Endothelial cell (in vitro differentiated cells): ENCODE results near the gene SOWAHB. TPM values are rescaled to one million over a fixed set of nuclear protein-coding genes. Genes with fewer than 3 reads are reported as not detected.
"Not testable (repeated sequence)": the region's sequence is repeated elsewhere in the genome, so short reads cannot be mapped to it uniquely, and the experiment has no call there.

Source experiments
- DNase-seq: peaks from one replicate; pipeline ENCODE4 v3.0.0; 2021; ENCODE audit warnings: low spot score
- H3K27ac Mint-ChIP-seq: one replicate; pipeline ENCODE4 v1.8.0; 2021; ENCODE audit warnings: mixed read lengths, inconsistent platforms; ENCODE audit not compliant: unreplicated experiment
- H3K27me3 Mint-ChIP-seq: one replicate; pipeline ENCODE4 v1.8.0; 2021; ENCODE audit warnings: mild to moderate bottlenecking, moderate library complexity, mixed read lengths, inconsistent platforms; ENCODE audit not compliant: unreplicated experiment
- H3K36me3 Mint-ChIP-seq: one replicate; pipeline ENCODE4 v1.8.0; 2021; ENCODE audit warnings: mild to moderate bottlenecking, low read depth, mixed read lengths, inconsistent platforms; ENCODE audit not compliant: unreplicated experiment
- H3K4me1 Mint-ChIP-seq: one replicate; pipeline ENCODE4 v1.8.0; 2021; ENCODE audit warnings: mild to moderate bottlenecking, mixed read lengths, inconsistent platforms; ENCODE audit not compliant: unreplicated experiment
- H3K4me3 Mint-ChIP-seq: one replicate; pipeline ENCODE4 v1.8.0; 2021; ENCODE audit warnings: mild to moderate bottlenecking, mixed read lengths, inconsistent platforms; ENCODE audit not compliant: unreplicated experiment
- H3K9me3 Mint-ChIP-seq: one replicate; pipeline ENCODE4 v1.8.0; 2021; ENCODE audit warnings: mixed read lengths, inconsistent platforms; ENCODE audit not compliant: unreplicated experiment
- total RNA-seq: library from RNA; stranded (reverse); fragmentation: NEBNext Ultra II Directional; extraction: Animal tissue kit (Norgen Biotek cat#: 25700); gene quantifications from one replicate; pipeline ENCODE4 v1.2.1, GENCODE V29; 2021; ENCODE audit not compliant: unreplicated experiment
- TF ChIP-seq, protein P1 (sequence below): fragments of 200-600 bp; sonication (generic); IDR thresholded peaks from one replicate; pipeline ENCODE4 v1.5.0; 2021; ENCODE audit warnings: antibody characterized with exemption; ENCODE audit not compliant: unreplicated experiment

Gene SOWAHB
- total RNA-seq, 1 donor from 2014 or later: 5.0 TPM

GRCh38 chr4:76886214-76886613, 11.7 kb downstream of the SOWAHB start:
- Mint-ChIP-seq H3K9me3 (no peaks in the 10 kb centered on the region), H3K4me1 (peaks cover 30% of the 10 kb centered on the region), H3K27ac (no peak overlapping the region)

DNA sequence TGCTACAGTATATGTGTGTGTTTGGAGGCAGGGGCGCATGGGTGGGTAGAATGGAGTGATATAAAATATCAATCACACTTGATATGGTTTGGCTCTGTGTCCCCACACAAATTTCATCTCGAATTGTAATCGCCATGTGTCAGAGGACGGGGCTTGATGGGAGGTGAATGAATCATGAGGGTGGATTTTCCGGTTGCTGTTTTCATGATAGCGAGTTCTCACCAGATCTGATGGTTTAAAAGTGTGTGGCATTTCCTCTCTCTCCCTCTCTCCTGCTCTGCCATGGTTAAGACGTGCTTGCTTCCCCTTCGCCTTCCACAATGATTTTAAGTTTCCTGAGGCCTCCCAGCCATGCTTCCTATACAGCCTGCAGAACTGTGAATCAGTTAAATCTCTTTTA, 14.8 kb downstream of the SOWAHB start:
- H3K36me3 Mint-ChIP-seq: no peaks in the 10 kb centered on the region
- peaks cover 10% of the 10 kb centered on the region for H3K27me3 Mint-ChIP-seq
- peaks cover 28% of the 10 kb centered on the region for H3K4me1 Mint-ChIP-seq
- peak overlapping the region; percentile 4 for H3K4me3 Mint-ChIP-seq
- TF ChIP-seq, protein P1, sequence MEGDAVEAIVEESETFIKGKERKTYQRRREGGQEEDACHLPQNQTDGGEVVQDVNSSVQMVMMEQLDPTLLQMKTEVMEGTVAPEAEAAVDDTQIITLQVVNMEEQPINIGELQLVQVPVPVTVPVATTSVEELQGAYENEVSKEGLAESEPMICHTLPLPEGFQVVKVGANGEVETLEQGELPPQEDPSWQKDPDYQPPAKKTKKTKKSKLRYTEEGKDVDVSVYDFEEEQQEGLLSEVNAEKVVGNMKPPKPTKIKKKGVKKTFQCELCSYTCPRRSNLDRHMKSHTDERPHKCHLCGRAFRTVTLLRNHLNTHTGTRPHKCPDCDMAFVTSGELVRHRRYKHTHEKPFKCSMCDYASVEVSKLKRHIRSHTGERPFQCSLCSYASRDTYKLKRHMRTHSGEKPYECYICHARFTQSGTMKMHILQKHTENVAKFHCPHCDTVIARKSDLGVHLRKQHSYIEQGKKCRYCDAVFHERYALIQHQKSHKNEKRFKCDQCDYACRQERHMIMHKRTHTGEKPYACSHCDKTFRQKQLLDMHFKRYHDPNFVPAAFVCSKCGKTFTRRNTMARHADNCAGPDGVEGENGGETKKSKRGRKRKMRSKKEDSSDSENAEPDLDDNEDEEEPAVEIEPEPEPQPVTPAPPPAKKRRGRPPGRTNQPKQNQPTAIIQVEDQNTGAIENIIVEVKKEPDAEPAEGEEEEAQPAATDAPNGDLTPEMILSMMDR: no peak
- no peak for DNase-seq
- no peaks in the 10 kb centered on the region for H3K9me3 Mint-ChIP-seq
- peak overlapping the region; percentile 61 for H3K27ac Mint-ChIP-seq

More at GRCh38 chr4:76886214-76886613, 11.7 kb downstream of the SOWAHB start:
- Mint-ChIP-seq H3K4me3 (no peak overlapping the region), H3K27me3 (peaks cover 10% of the 10 kb centered on the region), H3K36me3 (no peaks in the 10 kb centered on the region)
- TF ChIP-seq, protein P1: no peak
- no peak for DNase-seq

GRCh38 chr4:76882630-76883029, 15.3 kb downstream of the SOWAHB start:
- Mint-ChIP-seq H3K4me1 (peaks cover 28% of the 10 kb centered on the region), H3K36me3 (no peaks in the 10 kb centered on the region), H3K27ac (no peak overlapping the region), H3K9me3 (no peaks in the 10 kb centered on the region), H3K4me3 (no peak overlapping the region), H3K27me3 (peaks cover 10% of the 10 kb centered on the region)
- no peak for DNase-seq
- TF ChIP-seq, protein P1: no peak

- Mint-ChIP-seq H3K36me3 (no peaks in the 10 kb centered on the region), H3K27me3 (peaks cover 4% of the 10 kb centered on the region), H3K9me3 (no peaks in the 10 kb centered on the region), H3K4me1 (peaks cover 28% of the 10 kb centered on the region), H3K27ac (no peak overlapping the region), H3K4me3 (no peak overlapping the region)
- no peak for DNase-seq
- TF ChIP-seq, protein P1: no peak
These were observed 16.6 kb downstream of the SOWAHB start for GRCh38 chr4:76881375-76881774.

DNA sequence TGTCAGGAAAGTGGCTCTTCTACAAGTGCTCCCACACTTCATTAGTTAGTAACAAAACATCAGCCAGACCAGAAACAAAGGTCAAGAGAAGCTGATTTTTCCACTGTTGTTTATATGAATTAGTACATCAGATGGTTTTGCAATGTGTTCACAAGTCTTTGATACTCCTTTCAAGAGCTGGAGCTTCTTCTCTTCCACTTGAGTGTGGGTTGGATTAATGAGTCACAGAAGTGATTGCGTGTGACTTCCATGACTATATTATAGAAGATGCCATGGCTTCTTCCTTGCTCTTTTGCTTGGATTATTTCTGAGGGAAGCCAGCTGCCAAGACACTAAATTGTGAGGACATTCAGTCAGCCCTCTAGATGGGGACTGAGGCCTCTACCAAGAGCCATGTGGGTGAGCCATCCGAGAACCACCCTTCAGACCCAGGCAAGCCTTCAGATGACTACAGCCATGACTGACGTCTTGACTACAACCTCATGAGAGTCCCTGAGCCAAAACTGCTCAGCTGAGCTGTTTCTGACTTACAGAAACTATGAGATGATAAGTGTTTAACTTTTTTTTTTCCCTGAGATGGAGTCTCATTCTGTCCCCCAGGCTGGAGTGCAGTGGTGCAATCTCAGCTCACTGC, 18.1 kb downstream of the SOWAHB start:
- DNase-seq: no peak
- Mint-ChIP-seq H3K27ac (no peak overlapping the region), H3K9me3 (no peaks in the 10 kb centered on the region), H3K36me3 (no peaks in the 10 kb centered on the region), H3K27me3 (peaks cover 2% of the 10 kb centered on the region), H3K4me3 (no peak overlapping the region), H3K4me1 (peaks cover 28% of the 10 kb centered on the region)
- TF ChIP-seq, protein P1: no peak

DNA sequence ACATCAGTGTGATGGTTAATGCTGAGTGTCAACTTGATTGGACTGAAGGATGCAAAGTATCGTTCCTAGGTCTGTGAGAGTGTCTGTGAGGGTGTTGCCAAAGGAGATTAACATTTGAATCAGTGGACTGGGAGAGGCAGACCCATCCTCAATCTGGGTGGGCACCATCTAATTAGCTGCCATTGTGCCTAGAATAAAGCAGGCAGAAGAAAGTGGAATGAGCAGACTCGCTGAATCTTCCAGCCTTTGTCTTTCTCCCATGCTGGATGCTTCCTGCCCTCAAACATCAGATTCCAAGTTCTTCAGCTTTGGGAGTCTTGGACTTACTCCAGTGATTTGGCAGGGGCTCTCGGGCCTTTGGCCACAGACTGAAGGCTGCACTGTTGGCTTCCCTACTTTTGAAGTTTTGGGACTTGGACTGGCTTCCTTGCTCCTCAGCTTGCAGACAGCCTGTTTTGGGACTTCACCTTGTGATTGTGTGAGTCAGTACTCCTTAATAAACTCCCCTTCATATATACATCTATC, 19.2 kb downstream of the SOWAHB start:
- not testable (repeated sequence) for H3K4me3 Mint-ChIP-seq, DNase-seq, H3K36me3 Mint-ChIP-seq, H3K27me3 Mint-ChIP-seq, H3K9me3 Mint-ChIP-seq, H3K27ac Mint-ChIP-seq
- H3K4me1 Mint-ChIP-seq: peaks cover 18% of the 10 kb centered on the region
